WTC11 (cell line): ENCODE results near the gene CTDNEP1. TPM values are rescaled to one million over a fixed set of nuclear protein-coding genes. Genes with fewer than 3 reads are reported as not detected.

ENCODE experiments used
- ATAC-seq: fragments of 200-7000 bp; cut with Tn5 transposase; 2 replicates; pipeline ENCODE4 v1.10.0; 2021; ENCODE audit warnings: mild to moderate bottlenecking, moderate library complexity
- CTCF ChIA-PET: fragments of 300-600 bp; sonication (Branson Sonifier 250); formaldehyde crosslinking; loops from one replicate; lab custom pipeline; 2021; ENCODE audit warnings: antibody characterized with exemption; lab: Charles Lee
- POLR2A ChIA-PET: fragments of 350-600 bp; sonication (Branson Sonifier 250); formaldehyde crosslinking; loops from one replicate; lab custom pipeline; 2021; ENCODE audit warnings: antibody characterized with exemption; lab: Charles Lee
- DNase-seq: peaks from one replicate; pipeline ENCODE4 v3.0.0; 2021; ENCODE audit warnings: low spot score
- H3K27ac Mint-ChIP-seq: 2 replicates; pipeline ENCODE4 v1.8.0; 2021; ENCODE audit warnings: mixed read lengths
- H3K27me3 Mint-ChIP-seq: 2 replicates; pipeline ENCODE4 v1.8.0; 2021; ENCODE audit warnings: low read depth, mild to moderate bottlenecking, moderate library complexity, mixed read lengths
- H3K36me3 Mint-ChIP-seq: 2 replicates; pipeline ENCODE4 v1.8.0; 2021; ENCODE audit warnings: mixed read lengths
- H3K4me1 Mint-ChIP-seq: 2 replicates; pipeline ENCODE4 v1.8.0; 2022; ENCODE audit warnings: mixed read lengths
- H3K4me3 Mint-ChIP-seq: 2 replicates; pipeline ENCODE4 v1.8.0; 2021; ENCODE audit warnings: mild to moderate bottlenecking, moderate library complexity, mixed read lengths
- H3K9me3 Mint-ChIP-seq: 2 replicates; pipeline ENCODE4 v1.8.0; 2021; ENCODE audit warnings: mixed read lengths
- AFF4 ChIP-seq: sonication (generic); formaldehyde crosslinking; IDR thresholded peaks from 2 replicates; pipeline ENCODE4 v1.8.1; 2023; ENCODE audit warnings: mild to moderate bottlenecking, missing genetic modification reagents, borderline replicate concordance
- CTCF ChIP-seq: fragments of 200-600 bp; IDR thresholded peaks from 2 replicates; pipeline ENCODE4 v1.8.0; 2022; ENCODE audit warnings: antibody characterized with exemption
- E2F1 ChIP-seq: sonication (generic); formaldehyde crosslinking; IDR thresholded peaks from 2 replicates; pipeline ENCODE4 v1.8.0; 2022; ENCODE audit warnings: mild to moderate bottlenecking, missing genetic modification reagents
- ESRRA ChIP-seq: sonication (generic); formaldehyde crosslinking; IDR thresholded peaks from 2 replicates; pipeline ENCODE4 v1.8.1; 2022; ENCODE audit warnings: mild to moderate bottlenecking, missing genetic modification reagents, borderline replicate concordance
- FOXK1 ChIP-seq: sonication (generic); formaldehyde crosslinking; IDR thresholded peaks from 2 replicates; pipeline ENCODE4 v1.8.0; 2022; ENCODE audit warnings: mild to moderate bottlenecking, moderate library complexity, missing genetic modification reagents
- HMGXB4 ChIP-seq: sonication (generic); formaldehyde crosslinking; IDR thresholded peaks from 2 replicates; pipeline ENCODE4 v1.8.1; 2023; ENCODE audit warnings: mild to moderate bottlenecking, moderate library complexity, missing genetic modification reagents
- IRF2 ChIP-seq: sonication (generic); formaldehyde crosslinking; IDR thresholded peaks from 2 replicates; pipeline ENCODE4 v1.8.0; 2022; ENCODE audit warnings: low read depth, missing genetic modification reagents, borderline replicate concordance
- JAZF1 ChIP-seq: fragments of 250-450 bp; sonication (Bioruptor Pico); IDR thresholded peaks from 2 replicates; pipeline ENCODE4 v1.9.0; 2021; ENCODE audit warnings: moderate library complexity, mild to moderate bottlenecking, inconsistent platforms
- NR1H2 ChIP-seq: sonication (generic); formaldehyde crosslinking; IDR thresholded peaks from 2 replicates; pipeline ENCODE4 v1.9.0; 2021; ENCODE audit warnings: mild to moderate bottlenecking, moderate library complexity, missing genetic modification reagents
- RELA ChIP-seq: sonication (generic); formaldehyde crosslinking; IDR thresholded peaks from 2 replicates; pipeline ENCODE4 v1.8.1; 2022; ENCODE audit warnings: missing genetic modification reagents, mild to moderate bottlenecking, borderline replicate concordance
- SP1 ChIP-seq: sonication (generic); formaldehyde crosslinking; conservative IDR thresholded peaks from 2 replicates; pipeline ENCODE4 v1.8.1; 2022; ENCODE audit warnings: missing genetic modification reagents
- TCF7 ChIP-seq: sonication (generic); formaldehyde crosslinking; IDR thresholded peaks from 2 replicates; pipeline ENCODE4 v1.8.0; 2022; ENCODE audit warnings: mild to moderate bottlenecking, low read depth, missing genetic modification reagents, moderate library complexity
- TEAD4 ChIP-seq: sonication (generic); formaldehyde crosslinking; IDR thresholded peaks from 2 replicates; pipeline ENCODE4 v1.8.0; 2022; ENCODE audit warnings: mild to moderate bottlenecking, missing genetic modification reagents
- ZBTB21 ChIP-seq: sonication (generic); formaldehyde crosslinking; IDR thresholded peaks from 2 replicates; pipeline ENCODE4 v1.8.1; 2023; ENCODE audit warnings: mild to moderate bottlenecking, missing genetic modification reagents, borderline replicate concordance
- ZMAT4 ChIP-seq: fragments of 250-450 bp; sonication (Bioruptor Pico); IDR thresholded peaks from 2 replicates; pipeline ENCODE4 v1.9.0; 2021; ENCODE audit warnings: mild to moderate bottlenecking
- ZNF232 ChIP-seq: sonication (generic); formaldehyde crosslinking; IDR thresholded peaks from 2 replicates; pipeline ENCODE4 v1.8.0; 2022; ENCODE audit warnings: mild to moderate bottlenecking, missing genetic modification reagents
- ZNF396 ChIP-seq: fragments of 250-450 bp; sonication (Bioruptor Pico); IDR thresholded peaks from 2 replicates; pipeline ENCODE4 v1.8.0; 2021; ENCODE audit warnings: mild to moderate bottlenecking, moderate library complexity, borderline replicate concordance
- ZNF425 ChIP-seq: fragments of 250-450 bp; sonication (Bioruptor Pico); conservative IDR thresholded peaks from 2 replicates; pipeline ENCODE4 v1.9.0; 2021; ENCODE audit warnings: mild to moderate bottlenecking
- total RNA-seq: library from RNA; stranded (reverse); gene quantifications from 3 replicates; pipeline ENCODE4 v1.2.3, GENCODE V29; 2021

The CTDNEP1 gene
- total RNA-seq, 1 experiment from 2014 or later = 127 TPM

GRCh38 chr17:7252176-7253043, 876 bp upstream of the CTDNEP1 start, which contains the start of gene ELP5 (continued):
- peak; percentile 63; the same call in 1 of the 2 replicates for TF ChIP-seq HMGXB4 (CRISPR knock-in tag)
- no peak for TF ChIP-seq E2F1 (CRISPR knock-in tag)
- no peak for TF ChIP-seq TCF7 (CRISPR knock-in tag)
- TF ChIP-seq FOXK1 (CRISPR knock-in tag) = peak; percentile 92
- no peak for TF ChIP-seq TEAD4 (CRISPR knock-in tag)
- TF ChIP-seq SP1 = peak; percentile 56
- no peak; the same call in 1 of the 2 replicates for TF ChIP-seq AFF4 (CRISPR knock-in tag)
- no peak for TF ChIP-seq IRF2 (CRISPR knock-in tag)
- no peak for TF ChIP-seq NR1H2
- TF ChIP-seq CTCF = no peak
- TF ChIP-seq JAZF1 (CRISPR knock-in tag) = no peak
- no peak for TF ChIP-seq ZMAT4 (CRISPR knock-in tag)
- TF ChIP-seq, all 79 proteins: peak for 21

GRCh38 chr17:7250695-7251627, 573 bp downstream of the CTDNEP1 start:
- H3K4me3 Mint-ChIP-seq = peak overlapping the region; percentile 92
- no peak for ATAC-seq
- no peaks in the 10 kb centered on the region for H3K27me3 Mint-ChIP-seq
- ChIA-PET CTCF (interaction anchor here (0.6 to 1.5 kb wide), 4 partner anchors 15 to 310 kb away, joined by 3 to 6 read pairs (median 4); no protein-coding TSS in a partner anchor), POLR2A (interaction anchor here (0.6 to 1.4 kb wide), 4 partner anchors 9 to 31 kb away, joined by 3 to 8 read pairs (median 5); partner anchors contain the start of genes ACADVL, CLDN7, GABARAP and PHF23)
- no peaks in the 10 kb centered on the region for H3K9me3 Mint-ChIP-seq
- H3K27ac Mint-ChIP-seq = peak overlapping the region; percentile 92
- H3K36me3 Mint-ChIP-seq = peaks cover 33% of the 10 kb centered on the region
- no peak for DNase-seq
- H3K4me1 Mint-ChIP-seq = peaks cover 34% of the 10 kb centered on the region
- TF ChIP-seq ZNF425 (CRISPR knock-in tag) (no peak), ZNF396 (CRISPR knock-in tag) (no peak), ESRRA (CRISPR knock-in tag) (no peak), ZNF232 (CRISPR knock-in tag) (no peak), ZBTB21 (no peak), RELA (no peak)
